Activated T-cell treated with anti-CD3 and anti-CD28 coated beads, Interleukin-2, amount 50 U/mL, for 72 hours (primary cell): ENCODE results near the gene GLCCI1. TPM values are rescaled to one million over a fixed set of nuclear protein-coding genes. Genes with fewer than 3 reads are reported as not detected.

Experiments used
- ATAC-seq, 2 donors: fragments of 150-1000 bp; cut with Tn5 transposase; replicated peaks in 1 of 2; 2 replicates each; pipeline ENCODE4 v1.10.0; 2021; ENCODE audit warnings: moderate library complexity in 2 of 2, mild to moderate bottlenecking in 1 of 2
- DNase-seq, 2 donors: peaks; one replicate each; pipeline ENCODE4 v3.0.0; 2021 to 2022; ENCODE audit warnings: mixed read lengths in 1 of 2
- H3K27ac Mint-ChIP-seq: one replicate; pipeline ENCODE4 v1.8.0; 2022; ENCODE audit warnings: mild to moderate bottlenecking, moderate library complexity, mixed read lengths
- H3K27me3 Mint-ChIP-seq: one replicate; pipeline ENCODE4 v1.8.0; 2022; ENCODE audit warnings: low read depth, mixed read lengths
- H3K36me3 Mint-ChIP-seq, 2 donors: one replicate each; pipeline ENCODE4 v1.8.0; 2022; ENCODE audit warnings: mixed read lengths in 2 of 2, mild to moderate bottlenecking in 1 of 2; ENCODE audit not compliant: insufficient read depth in 2 of 2
- H3K4me1 Mint-ChIP-seq: one replicate; pipeline ENCODE4 v1.8.0; 2022; ENCODE audit warnings: low read depth, mixed read lengths
- H3K4me3 Mint-ChIP-seq, 2 donors: one replicate each; pipeline ENCODE4 v1.8.0; 2022; ENCODE audit warnings: mild to moderate bottlenecking in 2 of 2, mixed read lengths in 2 of 2, moderate library complexity in 2 of 2
- H3K9me3 Mint-ChIP-seq, 2 donors: one replicate each; pipeline ENCODE4 v1.8.0; 2022; ENCODE audit warnings: mixed read lengths in 2 of 2
- total RNA-seq, 2 donors: library from RNA; stranded (reverse); gene quantifications; one replicate each; pipeline ENCODE4 v1.2.3, GENCODE V29; 2022

The GLCCI1 gene
- 10 to 100 TPM; 25.3 to 26.1 TPM for total RNA-seq

DNA sequence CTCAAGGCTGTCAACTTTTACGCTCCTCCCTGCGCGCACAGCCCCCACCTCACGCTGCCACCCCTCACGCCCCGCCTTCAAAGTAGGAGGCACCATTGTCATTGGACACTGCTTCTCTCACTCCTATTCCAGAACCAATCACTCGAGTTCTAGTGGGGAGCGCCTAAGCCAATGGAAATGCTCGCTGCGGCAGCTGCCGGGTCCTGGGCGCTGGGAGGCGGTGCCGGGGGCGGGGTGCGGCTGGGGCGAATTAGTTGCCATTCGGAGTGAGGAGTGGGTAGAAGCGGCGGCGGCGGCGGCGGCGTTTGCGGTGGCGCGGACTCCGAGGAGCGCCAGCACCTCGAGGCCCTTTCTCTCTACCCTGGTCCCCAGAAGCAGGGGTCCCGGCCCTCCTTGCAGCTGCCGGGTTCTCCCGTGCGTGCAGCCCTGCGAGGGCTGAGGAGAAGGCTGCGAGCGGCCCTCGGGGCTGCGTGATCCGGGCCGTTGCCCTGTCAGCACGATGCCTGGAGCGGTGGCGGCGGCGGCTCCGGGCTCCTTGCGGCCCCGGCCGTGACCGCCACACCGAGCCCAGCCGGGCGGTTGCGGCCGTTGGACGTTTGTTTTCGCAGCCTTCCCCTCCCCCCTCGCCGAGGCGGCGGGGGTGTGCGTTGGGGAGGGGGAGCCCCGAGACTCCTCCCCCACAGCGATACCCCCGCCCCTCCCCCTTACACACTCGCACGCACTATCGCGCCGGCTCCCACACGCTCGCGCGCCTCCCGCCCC, at the start of gene GLCCI1:
GLCCI1 (plus strand) TSS at position 253 of the 762 bp plus-strand sequence. CDS start 555 bp downstream, outside the sequence.
- Mint-ChIP-seq H3K27me3 (no peaks in the 10 kb centered on the region), H3K27ac (peak within 1 kb of the TSS; percentile 85), H3K4me3 (peak within 1 kb of the TSS; percentile 85 to 87), H3K4me1 (peaks cover 36% of the 10 kb centered on the region), H3K36me3 (no peaks in the 10 kb centered on the region), H3K9me3 (no peaks in the 10 kb centered on the region)
- ATAC-seq (peak; percentile 90), DNase-seq (peak; percentile 97)

DNA sequence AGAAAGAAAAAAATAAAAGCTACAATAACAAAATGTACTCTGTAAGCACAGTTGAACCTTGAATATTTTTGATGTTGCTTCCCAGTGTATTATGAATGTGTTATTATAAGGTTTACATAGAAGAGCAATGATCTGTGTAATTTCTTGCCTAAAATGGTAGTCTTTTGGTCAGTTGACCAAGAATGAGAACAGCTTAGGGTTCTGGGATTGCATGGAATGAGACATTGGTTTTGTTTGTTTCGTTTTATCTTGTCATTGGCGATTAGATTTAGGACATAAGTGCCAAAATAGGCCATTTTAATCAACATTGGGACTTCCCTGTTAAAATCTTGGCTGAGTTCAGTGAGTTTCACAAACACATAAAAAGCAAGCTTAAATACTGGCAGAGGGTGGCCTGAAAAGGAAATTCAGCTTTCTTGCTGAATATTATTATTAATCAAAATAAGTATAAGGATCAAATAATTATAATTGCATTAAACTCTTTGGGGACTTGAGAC, 49.1 kb upstream of the GLCCI1 start:
- no peak for DNase-seq
- H3K27me3 Mint-ChIP-seq, result no peaks in the 10 kb centered on the region
- H3K36me3 Mint-ChIP-seq, result peaks cover 0 to 2% of the 10 kb centered on the region in 2 donors
- H3K4me3 Mint-ChIP-seq, result no peak overlapping the region
- H3K4me1 Mint-ChIP-seq, result peaks cover 39% of the 10 kb centered on the region
- no peak overlapping the region for H3K27ac Mint-ChIP-seq
- no peaks in the 10 kb centered on the region for H3K9me3 Mint-ChIP-seq
- peak in 1 of 2 donors; percentile 39 for ATAC-seq

DNA sequence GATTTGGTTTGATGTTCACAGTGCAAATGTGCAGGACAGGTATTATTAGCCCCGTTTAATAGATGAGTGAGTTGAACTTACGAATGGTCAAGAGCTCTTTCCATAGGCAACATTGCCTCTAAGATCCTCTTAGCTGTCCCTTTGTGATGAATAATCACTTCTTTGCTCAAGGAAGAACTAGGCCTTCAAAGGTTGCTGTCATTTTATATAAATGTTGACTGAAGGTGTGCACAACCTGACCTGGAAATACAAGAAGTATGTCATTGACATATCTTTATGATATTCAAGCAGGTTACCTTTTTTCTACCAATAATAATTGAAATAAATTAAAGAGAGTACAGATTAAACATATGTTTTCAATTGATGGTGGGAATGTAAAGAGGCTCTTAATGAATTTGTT, 48.5 kb upstream of the GLCCI1 start:
- Mint-ChIP-seq H3K27me3 (no peaks in the 10 kb centered on the region), H3K4me1 (peaks cover 42% of the 10 kb centered on the region), H3K27ac (no peak overlapping the region), H3K9me3 (no peaks in the 10 kb centered on the region), H3K36me3 (peaks cover 0 to 2% of the 10 kb centered on the region in 2 donors), H3K4me3 (no peak overlapping the region)
- DNase-seq, result no peak
- ATAC-seq, result no peak

DNA sequence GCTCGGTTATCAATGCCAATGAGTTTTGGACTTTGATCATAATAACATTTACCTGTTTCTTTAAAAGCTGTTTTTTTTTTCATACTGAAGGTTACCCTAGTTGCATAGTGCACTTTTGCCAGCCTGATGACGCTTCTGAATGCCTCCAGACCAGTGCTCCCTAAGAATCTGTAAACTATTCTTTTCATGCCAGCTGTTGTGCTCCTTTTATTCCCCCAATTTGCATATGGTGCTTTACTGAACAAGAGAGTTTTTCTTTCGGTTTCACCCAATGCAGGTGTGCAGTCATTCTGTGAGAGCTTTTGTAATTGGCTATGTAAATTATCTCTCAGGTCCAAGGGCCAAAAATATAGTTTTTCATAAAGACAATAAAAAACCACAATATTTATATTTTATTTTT, 48.1 kb upstream of the GLCCI1 start:
- no peak overlapping the region for H3K27ac Mint-ChIP-seq
- H3K9me3 Mint-ChIP-seq, result no peaks in the 10 kb centered on the region
- peak; percentile 92 to 97 for ATAC-seq
- H3K4me3 Mint-ChIP-seq, result peak overlapping the region; percentile 30 to 48
- no peaks in the 10 kb centered on the region for H3K27me3 Mint-ChIP-seq
- H3K36me3 Mint-ChIP-seq, result peaks cover 0 to 2% of the 10 kb centered on the region in 2 donors
- peak; percentile 8 to 12 for DNase-seq
- H3K4me1 Mint-ChIP-seq, result peaks cover 42% of the 10 kb centered on the region

DNA sequence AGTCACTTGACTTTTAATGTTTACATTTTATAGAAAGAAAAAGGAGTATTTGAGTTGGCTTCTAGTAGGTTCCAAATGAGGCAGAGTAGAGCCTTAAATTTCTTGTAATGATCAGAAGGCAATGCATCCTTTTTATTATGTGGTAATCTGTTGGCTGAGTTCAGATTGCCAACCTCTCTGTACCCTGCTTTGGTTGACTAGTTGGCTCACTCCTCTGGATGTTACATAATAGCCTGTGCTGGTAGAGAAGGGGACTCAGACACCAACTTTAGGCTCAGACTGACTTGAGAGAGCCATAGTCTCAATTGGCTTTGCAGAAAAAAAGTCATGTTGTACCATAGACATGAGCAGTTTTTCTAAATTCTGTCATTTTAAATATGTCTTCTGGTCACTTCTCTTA, 46.8 kb upstream of the GLCCI1 start:
- ATAC-seq, result no peak
- Mint-ChIP-seq H3K9me3 (no peaks in the 10 kb centered on the region), H3K27me3 (no peaks in the 10 kb centered on the region), H3K27ac (no peak overlapping the region), H3K4me1 (peaks cover 42% of the 10 kb centered on the region), H3K36me3 (no peaks in the 10 kb centered on the region), H3K4me3 (no peak overlapping the region)
- no peak for DNase-seq

DNA sequence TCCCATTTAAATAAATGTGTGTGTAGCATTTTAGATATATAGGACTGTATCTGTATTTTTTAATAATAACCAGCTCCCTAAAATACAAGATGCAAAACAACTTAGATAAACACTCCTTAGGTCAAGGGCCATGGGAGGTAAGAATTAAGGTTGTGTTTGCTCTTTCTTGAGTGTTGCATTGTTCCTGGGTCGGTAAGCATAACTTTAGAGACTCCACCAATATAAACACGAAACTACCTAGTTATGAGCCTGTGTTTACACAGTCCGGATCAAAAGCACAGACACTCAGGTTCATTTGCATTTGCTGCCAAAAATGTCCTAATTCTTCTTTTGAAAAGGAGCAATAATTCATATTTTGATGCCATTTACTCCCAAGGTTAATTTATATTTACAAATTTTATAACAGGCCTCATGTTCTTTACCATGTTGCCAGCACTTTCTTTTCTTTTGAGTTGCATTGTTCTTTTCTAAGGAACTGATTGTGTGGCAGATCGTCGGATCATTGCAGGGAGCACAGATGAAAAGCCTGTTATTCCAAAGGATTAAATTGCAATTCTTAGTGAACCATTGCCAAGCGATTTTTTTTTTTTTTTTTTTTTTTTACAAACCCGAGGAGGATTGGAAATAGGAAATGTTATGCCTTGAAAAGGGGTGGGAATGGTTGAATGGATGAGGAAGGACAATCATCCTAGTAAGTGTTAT, 45.8 kb upstream of the GLCCI1 start:
- no peak overlapping the region for H3K4me3 Mint-ChIP-seq

DNA sequence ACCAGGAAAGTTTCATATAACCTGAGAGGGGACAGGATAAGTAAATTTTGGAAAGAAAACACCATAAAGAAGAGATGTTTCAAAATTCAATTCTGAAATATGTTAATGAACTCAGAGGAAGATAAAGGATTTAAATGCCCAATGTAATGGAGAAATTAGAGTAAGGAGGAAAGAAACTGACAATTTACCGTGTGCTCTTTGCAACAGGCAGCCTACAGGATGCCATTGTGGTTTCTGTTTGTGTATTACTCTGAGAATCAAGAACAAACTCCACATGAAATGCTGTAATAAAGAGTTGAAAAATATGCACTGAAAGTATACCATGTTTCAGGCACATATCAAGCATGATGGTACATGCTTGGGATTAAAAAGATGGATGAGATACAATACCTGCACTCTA, 44.8 kb upstream of the GLCCI1 start:
- Mint-ChIP-seq H3K9me3 (no peaks in the 10 kb centered on the region), H3K4me1 (peaks cover 42% of the 10 kb centered on the region), H3K36me3 (no peaks in the 10 kb centered on the region), H3K27me3 (no peaks in the 10 kb centered on the region), H3K4me3 (peak overlapping the region in 1 of 2 donors; percentile 23), H3K27ac (no peak overlapping the region)
- ATAC-seq, result no peak
- no peak for DNase-seq

More for the DNA sequence above, 45.8 kb upstream of the GLCCI1 start:
- no peak for ATAC-seq
- H3K36me3 Mint-ChIP-seq, result no peaks in the 10 kb centered on the region
- H3K27me3 Mint-ChIP-seq, result no peaks in the 10 kb centered on the region
- no peak for DNase-seq
- no peak overlapping the region for H3K27ac Mint-ChIP-seq
- peaks cover 42% of the 10 kb centered on the region for H3K4me1 Mint-ChIP-seq
- H3K9me3 Mint-ChIP-seq, result no peaks in the 10 kb centered on the region

DNA sequence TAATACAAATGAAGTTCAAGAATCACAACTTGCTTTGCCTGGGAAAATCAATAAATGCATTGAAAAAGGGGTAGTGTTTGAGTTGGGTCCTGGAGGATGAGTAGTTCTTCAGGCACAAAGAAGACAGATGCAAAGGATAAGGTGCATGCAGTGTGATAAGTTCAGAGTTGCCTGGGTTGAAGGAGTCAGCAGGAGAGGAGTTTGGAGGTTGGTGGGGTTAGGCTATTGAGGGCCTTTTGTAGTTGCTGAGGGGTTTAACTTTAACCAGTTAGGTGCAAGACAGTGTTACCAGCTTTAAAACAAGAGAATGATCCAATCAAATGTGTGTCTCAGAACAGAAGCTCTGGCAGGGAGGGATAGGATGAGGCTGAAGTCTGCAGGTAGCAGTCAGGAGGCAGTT, 44.3 kb upstream of the GLCCI1 start:
- Mint-ChIP-seq H3K36me3 (no peaks in the 10 kb centered on the region), H3K4me3 (no peak overlapping the region), H3K9me3 (no peaks in the 10 kb centered on the region), H3K27me3 (no peaks in the 10 kb centered on the region), H3K27ac (no peak overlapping the region), H3K4me1 (peaks cover 42% of the 10 kb centered on the region)
- ATAC-seq (no peak), DNase-seq (no peak)

DNA sequence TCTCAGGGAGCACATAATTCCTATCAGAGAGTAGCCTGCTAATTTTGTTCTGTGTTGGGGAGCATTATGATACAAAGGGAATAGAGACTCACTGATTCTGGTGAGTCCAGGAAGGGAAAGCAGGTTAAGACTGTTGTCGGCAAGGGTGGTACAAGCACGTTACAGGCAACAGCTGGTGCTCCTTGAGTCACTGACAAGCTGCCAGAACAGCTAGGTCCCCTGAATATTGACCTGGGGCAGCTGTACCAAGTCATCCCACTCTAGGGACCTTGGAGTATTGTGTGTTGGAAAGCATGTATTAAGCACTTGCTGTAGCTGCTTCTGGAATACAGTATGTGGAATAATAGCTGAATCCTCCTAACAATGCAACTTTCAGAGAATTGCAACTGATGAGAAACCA, 37.0 kb upstream of the GLCCI1 start:
- Mint-ChIP-seq H3K4me3 (no peak overlapping the region), H3K36me3 (no peaks in the 10 kb centered on the region), H3K4me1 (no peaks in the 10 kb centered on the region), H3K9me3 (no peaks in the 10 kb centered on the region), H3K27me3 (no peaks in the 10 kb centered on the region), H3K27ac (no peak overlapping the region)
- DNase-seq (no peak), ATAC-seq (no peak)

DNA sequence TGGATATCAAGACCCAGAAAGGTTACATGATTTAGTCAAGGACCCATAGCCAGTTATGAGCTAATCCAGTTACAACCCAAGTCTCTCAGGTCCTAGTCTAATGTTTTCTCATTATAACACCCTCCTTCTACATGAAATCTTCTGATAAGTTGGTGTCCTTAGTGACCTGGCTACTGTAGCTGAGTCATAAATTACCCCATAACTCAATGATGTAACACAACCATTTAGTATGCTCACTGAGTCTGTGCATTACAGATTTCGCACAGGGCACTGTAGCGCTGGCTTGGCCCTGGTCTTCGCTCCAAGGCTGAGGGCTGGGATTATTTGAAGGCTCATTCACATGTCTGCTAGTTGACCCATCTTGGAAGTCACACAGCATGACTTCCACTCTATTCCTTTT, 36.0 kb upstream of the GLCCI1 start:
- ATAC-seq, result no peak
- Mint-ChIP-seq H3K36me3 (no peaks in the 10 kb centered on the region), H3K9me3 (no peaks in the 10 kb centered on the region), H3K27ac (no peak overlapping the region), H3K4me1 (no peaks in the 10 kb centered on the region), H3K4me3 (no peak overlapping the region), H3K27me3 (no peaks in the 10 kb centered on the region)
- no peak for DNase-seq

DNA sequence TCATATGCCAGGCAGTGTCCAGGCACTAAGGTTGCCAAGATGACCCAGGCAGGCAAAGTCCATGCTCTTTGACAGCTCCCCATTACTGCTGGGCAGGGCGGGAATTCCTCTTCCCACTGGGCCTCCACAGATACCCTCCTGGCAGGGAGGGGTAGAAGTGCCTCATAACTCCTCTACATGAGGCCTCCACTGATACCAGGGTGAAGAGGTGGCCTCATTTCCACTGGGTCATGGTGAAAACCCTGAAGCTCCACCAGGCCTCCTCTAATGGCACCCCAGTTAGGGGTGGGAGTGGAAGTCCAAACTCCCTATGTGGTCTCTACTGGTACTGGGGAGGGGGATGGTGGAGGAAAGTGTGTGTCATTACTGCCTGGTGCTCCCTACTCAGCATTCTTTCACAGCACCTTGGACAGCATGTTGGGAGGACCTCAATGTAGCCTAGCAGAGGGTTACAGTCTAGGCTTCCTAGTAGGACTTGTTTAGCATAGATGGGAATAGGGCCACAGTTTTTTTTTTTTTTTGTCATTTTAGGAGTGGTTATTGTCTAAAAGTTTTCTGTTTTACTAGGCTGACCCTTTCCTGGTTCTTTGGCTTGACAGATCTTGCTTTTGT, 34.6 kb upstream of the GLCCI1 start:
- no peak overlapping the region for H3K4me3 Mint-ChIP-seq
- H3K4me1 Mint-ChIP-seq, result no peaks in the 10 kb centered on the region
- DNase-seq, result no peak
- no peaks in the 10 kb centered on the region for H3K27me3 Mint-ChIP-seq
- no peaks in the 10 kb centered on the region for H3K36me3 Mint-ChIP-seq
- ATAC-seq, result peak in 1 of 2 donors; percentile 7
- H3K27ac Mint-ChIP-seq, result peak overlapping the region; percentile 56
- no peaks in the 10 kb centered on the region for H3K9me3 Mint-ChIP-seq

DNA sequence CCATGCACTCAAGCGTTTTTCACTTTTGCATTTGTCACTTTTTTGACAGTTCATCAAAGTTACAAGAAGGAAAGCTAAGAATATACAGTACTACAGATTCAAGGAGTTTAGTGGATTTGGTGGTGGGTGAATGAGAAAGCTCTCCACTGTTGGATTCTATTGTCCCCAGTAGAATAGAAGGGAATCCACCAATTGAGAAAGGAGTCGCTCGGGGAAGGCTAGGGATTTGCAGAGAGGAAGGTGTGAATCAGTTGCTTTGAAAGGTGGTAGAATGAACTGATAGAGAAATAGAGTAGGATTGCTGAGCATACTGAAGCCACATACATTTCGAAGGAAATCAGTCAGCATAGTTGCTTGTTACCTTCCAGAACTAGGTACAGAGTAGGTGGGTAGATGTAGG, 33.7 kb upstream of the GLCCI1 start:
- H3K4me3 Mint-ChIP-seq, result no peak overlapping the region
- H3K27me3 Mint-ChIP-seq, result no peaks in the 10 kb centered on the region
- no peak overlapping the region for H3K27ac Mint-ChIP-seq
- no peak for ATAC-seq
- H3K36me3 Mint-ChIP-seq, result no peaks in the 10 kb centered on the region
- no peaks in the 10 kb centered on the region for H3K9me3 Mint-ChIP-seq
- DNase-seq, result no peak
- H3K4me1 Mint-ChIP-seq, result no peaks in the 10 kb centered on the region

DNA sequence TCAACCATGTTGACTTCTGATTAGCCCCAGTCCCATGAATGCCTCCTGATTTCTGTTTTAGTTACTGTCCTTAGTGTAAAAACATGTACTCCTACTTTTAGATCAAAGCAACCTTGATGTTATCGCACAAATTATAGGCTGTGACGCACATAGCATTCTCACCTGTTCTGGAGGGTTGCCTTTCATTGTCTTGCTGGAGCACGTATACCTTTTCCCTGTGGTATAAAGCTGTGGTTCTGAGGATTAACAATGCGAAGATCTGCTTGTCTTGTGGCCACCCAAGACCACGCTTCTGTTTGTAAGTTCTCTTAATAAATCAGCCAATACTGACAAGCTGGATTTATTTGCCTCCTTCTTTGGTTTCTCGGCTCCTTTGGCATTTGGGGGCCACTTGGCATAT, 30.1 kb upstream of the GLCCI1 start:
- DNase-seq (no peak), ATAC-seq (no peak)
- Mint-ChIP-seq H3K4me3 (no peak overlapping the region), H3K27ac (no peak overlapping the region), H3K9me3 (no peaks in the 10 kb centered on the region), H3K4me1 (no peaks in the 10 kb centered on the region), H3K27me3 (no peaks in the 10 kb centered on the region), H3K36me3 (no peaks in the 10 kb centered on the region)
